GM12865 (cell line): ENCODE measurements around the gene OR5AK2.

ENCODE experiments used
- DNase-seq: peaks from one replicate; pipeline ENCODE4 v3.0.0; 2010; ENCODE audit warnings: low read depth
- H3K4me3 ChIP-seq: 2 replicates; pipeline ENCODE4 v1.5.1; 2011; ENCODE audit warnings: mild to moderate bottlenecking, low read depth, low read length, control low read depth
- TF ChIP-seq, protein P1 (sequence below): IDR thresholded peaks from 2 replicates; pipeline ENCODE4 v1.5.1; 2011; ENCODE audit warnings: low read length, control low read depth, low read depth, inconsistent platforms; ENCODE audit not compliant: insufficient read depth; ENCODE audit errors: missing control alignments

OR5AK2 gene

DNA sequence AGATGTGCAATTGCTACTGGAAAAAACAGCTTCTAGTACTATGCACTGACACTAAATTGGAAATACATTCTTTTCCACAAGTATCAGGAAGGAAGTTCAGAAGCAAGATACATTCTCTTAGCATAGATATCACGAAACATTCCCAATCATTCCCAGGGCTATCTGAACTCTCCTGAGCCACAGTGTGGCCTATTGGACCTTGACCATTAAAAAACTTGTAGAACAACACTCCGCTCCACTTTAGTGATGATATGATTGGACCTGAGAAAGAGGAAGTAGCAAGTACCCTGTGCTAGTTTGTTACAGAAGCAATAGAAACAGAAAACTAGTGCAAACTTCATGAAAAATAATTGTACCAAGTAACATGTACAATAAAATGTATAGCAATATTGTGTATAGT is 11.4 kb upstream of the OR5AK2 start:
- TF ChIP-seq, protein P1, sequence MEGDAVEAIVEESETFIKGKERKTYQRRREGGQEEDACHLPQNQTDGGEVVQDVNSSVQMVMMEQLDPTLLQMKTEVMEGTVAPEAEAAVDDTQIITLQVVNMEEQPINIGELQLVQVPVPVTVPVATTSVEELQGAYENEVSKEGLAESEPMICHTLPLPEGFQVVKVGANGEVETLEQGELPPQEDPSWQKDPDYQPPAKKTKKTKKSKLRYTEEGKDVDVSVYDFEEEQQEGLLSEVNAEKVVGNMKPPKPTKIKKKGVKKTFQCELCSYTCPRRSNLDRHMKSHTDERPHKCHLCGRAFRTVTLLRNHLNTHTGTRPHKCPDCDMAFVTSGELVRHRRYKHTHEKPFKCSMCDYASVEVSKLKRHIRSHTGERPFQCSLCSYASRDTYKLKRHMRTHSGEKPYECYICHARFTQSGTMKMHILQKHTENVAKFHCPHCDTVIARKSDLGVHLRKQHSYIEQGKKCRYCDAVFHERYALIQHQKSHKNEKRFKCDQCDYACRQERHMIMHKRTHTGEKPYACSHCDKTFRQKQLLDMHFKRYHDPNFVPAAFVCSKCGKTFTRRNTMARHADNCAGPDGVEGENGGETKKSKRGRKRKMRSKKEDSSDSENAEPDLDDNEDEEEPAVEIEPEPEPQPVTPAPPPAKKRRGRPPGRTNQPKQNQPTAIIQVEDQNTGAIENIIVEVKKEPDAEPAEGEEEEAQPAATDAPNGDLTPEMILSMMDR: no peak
- H3K4me3 ChIP-seq: no peak overlapping the region
- DNase-seq: no peak

DNA sequence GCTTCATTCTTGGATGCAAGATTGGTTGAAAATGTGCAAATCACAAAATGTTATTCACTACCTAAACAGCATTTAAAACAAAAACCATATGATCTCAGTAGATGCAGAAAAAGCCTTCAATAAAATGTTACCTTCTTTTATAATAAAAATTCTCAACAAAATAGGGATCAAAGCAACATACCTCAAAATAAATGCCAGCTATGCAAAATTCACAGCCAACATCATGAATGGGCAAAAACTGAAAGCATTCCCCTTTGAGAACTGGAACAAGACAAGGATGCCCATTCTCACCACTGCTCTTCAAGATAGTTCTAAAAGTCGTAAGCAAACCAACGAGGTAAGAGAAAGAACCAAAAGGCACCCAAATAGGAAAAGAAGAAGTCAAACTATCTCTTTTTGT is 2.0 kb downstream of the OR5AK2 start:
- no peak for DNase-seq
- TF ChIP-seq, protein P1: no peak

DNA sequence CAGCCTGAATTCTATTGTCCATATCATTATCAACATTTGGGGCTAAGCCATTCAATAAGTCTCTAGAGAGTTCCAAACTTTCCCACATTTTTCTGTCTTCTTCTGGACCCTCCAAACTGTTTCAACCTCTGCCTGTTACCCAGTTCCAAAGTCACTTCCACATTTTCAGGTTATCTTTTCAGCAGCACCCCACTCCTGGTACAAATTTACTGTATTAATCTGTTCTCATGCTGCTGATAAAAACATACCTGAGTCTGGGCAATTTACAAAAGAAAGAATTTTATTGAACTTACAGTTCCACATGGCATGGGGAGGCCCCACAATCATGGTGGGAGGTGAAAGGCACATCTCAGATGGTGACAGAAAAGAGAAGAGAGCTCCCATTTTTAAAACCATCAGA is 5.8 kb downstream of the OR5AK2 start:
- TF ChIP-seq, protein P1: no peak
- DNase-seq: no peak
- no peak overlapping the region for H3K4me3 ChIP-seq

More for the DNA sequence above, 2.0 kb downstream of the OR5AK2 start:
- H3K4me3 ChIP-seq: no peak overlapping the region

DNA sequence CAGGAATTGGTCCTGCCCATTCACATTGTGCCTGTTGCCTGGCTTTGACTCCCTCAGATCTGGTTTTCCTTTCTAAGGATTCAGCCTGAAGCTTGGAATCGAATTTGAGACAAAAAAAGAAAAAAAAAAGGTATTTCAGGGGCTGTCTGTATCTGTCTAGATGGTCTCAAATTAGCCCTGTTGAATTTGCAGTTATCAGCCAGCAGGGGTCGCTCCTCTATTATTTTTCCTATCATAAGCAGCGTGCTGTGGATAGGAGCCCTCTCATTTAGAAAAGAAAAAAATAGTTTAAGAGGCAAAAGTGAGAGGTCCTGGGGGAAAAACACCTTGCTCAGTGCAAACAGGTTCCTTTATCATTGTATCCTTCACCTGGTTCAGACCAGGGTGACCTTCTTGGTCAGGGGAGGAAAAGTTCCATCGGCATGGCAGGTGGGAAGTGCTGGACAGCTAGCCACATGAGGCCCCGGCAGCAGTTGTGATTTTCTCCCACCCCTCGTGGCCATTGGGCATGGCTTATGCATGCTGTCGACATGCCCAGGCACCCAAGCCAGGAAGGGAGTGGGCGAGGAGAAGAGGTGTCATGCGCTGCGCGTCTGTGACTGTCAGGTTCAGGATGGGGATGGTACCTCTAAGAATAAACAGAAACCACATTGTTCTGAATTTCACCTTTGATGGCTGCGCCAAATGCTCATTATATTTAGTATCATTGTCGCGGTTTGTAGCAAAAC is 13.1 kb downstream of the OR5AK2 start:
- DNase-seq: no peak
- H3K4me3 ChIP-seq: no peak overlapping the region
- TF ChIP-seq, protein P1: peak; percentile 36

DNA sequence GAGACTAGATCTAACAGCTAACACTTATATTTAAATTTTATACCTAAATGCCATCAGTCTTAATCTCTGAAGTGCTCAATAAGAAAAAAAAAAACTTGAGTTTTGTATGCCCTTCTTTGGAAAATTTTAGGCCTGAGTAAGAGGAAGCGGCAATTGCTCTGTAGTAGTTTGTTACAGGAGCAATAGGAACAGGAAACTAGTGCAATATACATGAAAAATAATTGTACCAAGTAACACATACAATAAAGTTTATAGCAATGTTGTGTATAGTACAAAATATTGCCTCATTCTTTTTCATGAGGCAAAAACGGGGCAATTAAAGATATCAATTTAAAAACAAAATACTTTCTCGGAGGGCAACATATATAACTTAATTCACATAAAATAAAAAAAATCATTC is 19.7 kb downstream of the OR5AK2 start:
- DNase-seq: no peak
- no peak overlapping the region for H3K4me3 ChIP-seq
- TF ChIP-seq, protein P1: no peak

DNA sequence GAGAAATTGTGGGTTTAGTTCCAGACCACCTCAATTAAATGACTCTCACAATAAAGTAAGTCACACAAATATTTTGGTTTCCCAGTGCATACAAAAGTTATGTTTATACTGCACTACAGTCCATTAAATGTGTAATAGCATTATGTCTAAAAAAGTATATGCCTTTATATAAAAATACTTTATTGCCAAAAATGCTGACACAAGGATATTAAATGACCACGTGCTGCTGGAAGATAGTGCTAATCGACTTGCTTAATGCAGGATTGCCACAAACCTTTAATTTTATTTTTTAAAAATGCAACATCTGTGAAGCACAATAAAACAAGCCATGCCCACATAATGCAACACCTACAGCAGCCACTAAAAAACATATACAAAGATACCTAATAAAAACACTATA is 27.0 kb downstream of the OR5AK2 start:
- no peak for DNase-seq
- no peak overlapping the region for H3K4me3 ChIP-seq
- TF ChIP-seq, protein P1: no peak

DNA sequence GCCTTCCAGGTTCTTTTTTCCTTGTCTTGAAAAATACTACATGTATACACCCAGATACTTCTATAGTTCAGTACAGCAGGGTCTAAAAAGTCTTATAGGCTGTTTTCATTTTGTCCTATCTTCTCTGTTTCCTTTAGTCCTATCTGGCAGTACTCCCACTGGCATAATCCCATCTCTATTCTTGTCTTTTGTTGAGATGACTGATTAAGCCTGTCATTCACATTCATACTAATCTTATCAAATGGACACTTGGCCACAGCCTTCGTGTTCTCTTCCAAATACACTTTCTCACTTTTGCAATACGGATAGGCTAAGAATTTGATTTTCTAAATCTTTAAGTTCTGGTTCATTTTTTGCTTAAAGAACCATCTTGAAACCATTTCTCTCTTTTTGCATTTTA is 42.8 kb downstream of the OR5AK2 start:
- DNase-seq: no peak
- TF ChIP-seq, protein P1: no peak
- no peak overlapping the region for H3K4me3 ChIP-seq
